Measurements from ENCODE around the gene CTDSPL.

Gene CTDSPL

DNA sequence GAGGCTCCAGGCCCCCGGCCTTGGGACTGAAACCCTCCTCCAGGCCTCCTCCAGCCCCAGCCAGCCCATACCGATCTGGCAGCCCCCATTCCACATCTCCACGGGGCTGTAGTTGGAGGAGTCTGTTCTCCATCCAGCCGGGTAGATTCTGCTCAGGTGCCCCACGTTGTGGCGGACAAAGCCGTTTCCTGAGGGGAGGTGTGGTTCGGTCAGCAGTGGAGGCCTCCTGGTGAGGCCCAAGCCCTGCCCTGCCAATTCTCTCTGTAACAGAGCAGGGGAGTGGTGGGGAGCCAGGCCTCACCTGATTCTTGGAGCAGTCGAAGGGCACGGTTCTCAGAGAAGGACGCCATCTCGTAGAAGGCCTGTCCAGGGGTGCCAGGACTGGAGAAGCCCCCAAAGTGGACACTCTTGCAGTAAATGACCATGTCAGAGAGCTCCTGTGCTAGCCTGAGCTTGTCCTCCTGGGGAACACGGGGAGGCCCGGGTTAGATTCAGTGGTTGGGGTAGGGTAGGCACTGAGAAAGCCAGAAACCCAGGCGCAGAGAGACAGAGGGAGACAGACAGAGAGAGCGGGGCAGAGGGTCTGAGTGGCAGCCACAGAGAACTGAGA lies 147.4 kb downstream of the CTDSPL start:
- no peak overlapping the region for H3K4me3 ChIP-seq (replicated peaks; ENCODE audit: low read depth, low read length)
- TF ChIP-seq, protein P1, sequence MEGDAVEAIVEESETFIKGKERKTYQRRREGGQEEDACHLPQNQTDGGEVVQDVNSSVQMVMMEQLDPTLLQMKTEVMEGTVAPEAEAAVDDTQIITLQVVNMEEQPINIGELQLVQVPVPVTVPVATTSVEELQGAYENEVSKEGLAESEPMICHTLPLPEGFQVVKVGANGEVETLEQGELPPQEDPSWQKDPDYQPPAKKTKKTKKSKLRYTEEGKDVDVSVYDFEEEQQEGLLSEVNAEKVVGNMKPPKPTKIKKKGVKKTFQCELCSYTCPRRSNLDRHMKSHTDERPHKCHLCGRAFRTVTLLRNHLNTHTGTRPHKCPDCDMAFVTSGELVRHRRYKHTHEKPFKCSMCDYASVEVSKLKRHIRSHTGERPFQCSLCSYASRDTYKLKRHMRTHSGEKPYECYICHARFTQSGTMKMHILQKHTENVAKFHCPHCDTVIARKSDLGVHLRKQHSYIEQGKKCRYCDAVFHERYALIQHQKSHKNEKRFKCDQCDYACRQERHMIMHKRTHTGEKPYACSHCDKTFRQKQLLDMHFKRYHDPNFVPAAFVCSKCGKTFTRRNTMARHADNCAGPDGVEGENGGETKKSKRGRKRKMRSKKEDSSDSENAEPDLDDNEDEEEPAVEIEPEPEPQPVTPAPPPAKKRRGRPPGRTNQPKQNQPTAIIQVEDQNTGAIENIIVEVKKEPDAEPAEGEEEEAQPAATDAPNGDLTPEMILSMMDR (IDR thresholded peaks at IDR 0.05; ENCODE audit: low read length, missing control alignments) = no peak
- no peak for DNase-seq (ENCODE audit: low read depth)

DNA sequence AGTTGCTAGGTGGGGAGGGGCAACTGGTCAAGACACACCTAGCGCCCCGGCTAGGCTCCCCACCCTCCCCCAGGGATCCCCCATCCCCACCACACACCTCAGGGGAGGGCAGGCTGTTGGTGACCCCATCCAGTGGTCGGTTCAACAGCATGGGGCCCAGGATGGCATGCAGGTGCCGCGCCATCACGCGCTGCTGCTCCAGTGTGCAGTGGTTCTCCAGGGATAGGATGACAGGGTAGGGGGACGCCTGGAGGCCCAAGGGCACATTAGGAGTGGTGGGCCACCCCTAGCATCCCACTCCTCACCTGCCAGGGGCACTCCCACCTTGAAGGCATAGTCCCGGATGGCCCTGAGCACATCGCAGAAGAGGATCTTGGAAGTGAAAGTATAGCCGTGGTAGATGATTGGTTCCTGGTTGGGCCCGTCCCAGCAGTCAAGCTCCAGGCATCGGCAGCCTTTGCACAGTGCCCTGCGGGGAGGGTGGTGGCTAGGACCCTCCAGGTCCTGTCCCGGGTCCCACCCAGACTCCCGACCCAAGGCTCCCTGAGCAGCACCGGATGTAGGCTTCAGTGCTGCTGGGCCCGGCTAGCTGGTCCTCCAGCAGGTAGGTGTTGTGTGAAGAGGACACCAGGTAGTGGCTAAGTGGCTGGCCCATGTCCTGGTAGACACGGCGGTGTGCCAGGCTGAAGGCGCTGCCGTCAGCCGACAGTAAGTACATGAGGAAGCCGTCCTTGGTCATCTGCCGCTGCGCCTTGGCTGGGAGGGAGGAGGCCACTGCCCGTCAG lies 148.3 kb downstream of the CTDSPL start:
- TF ChIP-seq, protein P1 (IDR thresholded peaks at IDR 0.05; ENCODE audit: low read length, missing control alignments) = no peak
- DNase-seq (ENCODE audit: low read depth) = no peak
- H3K4me3 ChIP-seq (replicated peaks; ENCODE audit: low read depth, low read length) = no peak overlapping the region

DNA sequence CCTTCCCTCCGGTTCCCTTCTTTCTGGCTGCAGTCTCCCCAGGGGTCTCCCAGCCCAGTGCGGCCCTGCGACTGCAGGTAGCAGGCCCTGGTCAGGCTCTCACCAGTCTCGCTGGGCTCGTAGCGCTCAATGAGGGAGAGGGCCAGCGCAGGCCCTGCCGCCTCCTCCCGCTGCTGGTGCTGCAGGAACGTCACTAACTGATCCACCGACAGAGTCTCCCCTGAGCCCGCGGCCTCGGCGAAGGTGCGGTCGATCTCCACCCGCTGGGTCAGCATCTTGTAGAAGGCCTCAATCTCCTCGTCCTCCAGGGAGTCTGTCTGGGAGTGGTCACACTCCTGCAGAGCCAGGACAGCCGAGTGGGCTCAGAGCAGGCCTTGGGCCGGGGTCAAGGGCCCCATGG lies 149.4 kb downstream of the CTDSPL start:
- DNase-seq (ENCODE audit: low read depth) = no peak
- no peak overlapping the region for H3K4me3 ChIP-seq (replicated peaks; ENCODE audit: low read depth, low read length)
- TF ChIP-seq, protein P1 (IDR thresholded peaks at IDR 0.05; ENCODE audit: low read length, missing control alignments) = no peak

DNA sequence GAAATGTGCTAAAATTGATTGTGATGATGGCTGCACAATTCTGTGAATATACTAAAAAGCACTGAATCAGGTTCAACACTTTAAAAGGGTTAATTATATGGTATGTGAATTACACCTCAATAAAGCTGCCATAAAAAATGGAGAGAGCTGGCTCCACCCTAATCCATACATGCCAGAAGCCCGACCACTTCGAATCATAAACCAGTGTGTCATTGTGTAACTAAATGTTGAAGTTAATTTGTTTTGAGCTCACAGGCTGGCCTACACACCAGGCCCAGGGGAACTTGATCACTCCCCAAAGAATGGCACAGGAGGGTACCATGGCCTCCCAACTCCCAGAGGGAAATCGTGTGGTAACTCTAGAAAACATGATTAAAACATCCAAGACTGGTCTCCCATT lies 153.8 kb downstream of the CTDSPL start:
- TF ChIP-seq, protein P1 (IDR thresholded peaks at IDR 0.05; ENCODE audit: low read length, missing control alignments) = no peak
- no peak for DNase-seq (ENCODE audit: low read depth)
- H3K4me3 ChIP-seq (replicated peaks; ENCODE audit: low read depth, low read length) = no peak overlapping the region

DNA sequence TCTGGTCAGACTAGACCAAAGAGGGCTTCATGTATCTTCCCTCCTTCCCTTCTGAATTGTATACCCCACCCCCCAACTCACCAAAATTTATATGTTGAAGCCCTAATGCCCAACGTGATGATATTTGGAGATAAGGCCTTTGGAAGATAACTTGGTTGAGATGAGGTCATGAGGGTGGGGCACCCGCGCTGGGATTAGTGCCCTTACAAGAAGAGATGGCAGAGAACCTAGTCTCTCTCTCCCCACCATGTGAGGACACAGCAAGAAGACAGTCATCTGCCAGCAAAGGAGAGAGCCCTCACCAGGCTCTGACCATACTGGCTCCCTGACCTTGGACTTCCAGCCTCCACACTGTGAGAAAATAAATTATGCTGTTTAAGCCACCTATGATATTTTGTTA lies 154.3 kb downstream of the CTDSPL start:
- TF ChIP-seq, protein P1 (IDR thresholded peaks at IDR 0.05; ENCODE audit: low read length, missing control alignments) = no peak
- no peak for DNase-seq (ENCODE audit: low read depth)
- no peak overlapping the region for H3K4me3 ChIP-seq (replicated peaks; ENCODE audit: low read depth, low read length)

DNA sequence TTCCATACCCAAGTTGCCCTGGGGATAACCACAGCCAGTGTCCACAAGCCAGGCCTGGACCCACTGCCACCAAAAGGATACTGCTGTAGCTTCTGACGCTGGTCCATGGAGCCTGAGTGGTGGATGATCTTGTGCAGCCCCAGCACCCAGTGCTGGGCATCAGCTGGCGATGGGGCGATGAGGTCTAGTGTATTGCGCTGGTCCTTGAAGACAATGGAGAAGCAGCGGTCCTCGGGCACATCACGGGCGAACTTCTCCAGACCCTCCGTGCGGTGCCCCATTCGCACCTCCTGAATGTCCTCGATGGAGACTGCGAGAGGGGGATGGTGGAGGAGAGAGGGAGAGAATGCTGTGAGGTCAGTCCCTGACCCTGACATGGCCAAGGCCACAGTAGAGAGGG lies 154.7 kb downstream of the CTDSPL start:
- no peak for DNase-seq (ENCODE audit: low read depth)
- TF ChIP-seq, protein P1 (IDR thresholded peaks at IDR 0.05; ENCODE audit: low read length, missing control alignments) = no peak
- H3K4me3 ChIP-seq (replicated peaks; ENCODE audit: low read depth, low read length) = no peak overlapping the region
